HFFc6 (cell line): Measurements from ENCODE around the gene CDK17. TPM values are rescaled to one million over a fixed set of nuclear protein-coding genes. Genes with fewer than 3 reads are reported as not detected.
A peak's percentile ranks its signal among the peaks of the same experiment; 100 is the strongest.

Experiments
- DNase-seq: peaks from one replicate; pipeline ENCODE4 v3.0.0-alpha.2; 2018
- H3K27ac Mint-ChIP-seq: 2 replicates; pipeline ENCODE4 v1.8.0; 2020; ENCODE audit warnings: mild to moderate bottlenecking, mixed read lengths
- H3K27me3 Mint-ChIP-seq: 2 replicates; pipeline ENCODE4 v1.8.0; 2021; ENCODE audit warnings: mild to moderate bottlenecking, moderate library complexity, mixed read lengths; ENCODE audit not compliant: insufficient read depth
- H3K36me3 Mint-ChIP-seq: 2 replicates; pipeline ENCODE4 v1.8.0; 2021; ENCODE audit warnings: low read depth, mixed read lengths
- H3K4me1 Mint-ChIP-seq: 2 replicates; pipeline ENCODE4 v1.8.0; 2020; ENCODE audit warnings: low read depth, mixed read lengths
- H3K4me3 Mint-ChIP-seq: 2 replicates; pipeline ENCODE4 v1.8.0; 2020; ENCODE audit warnings: mild to moderate bottlenecking, moderate library complexity, mixed read lengths
- H3K9me3 Mint-ChIP-seq: 2 replicates; pipeline ENCODE4 v1.8.0; 2020; ENCODE audit warnings: mild to moderate bottlenecking, mixed read lengths
- total RNA-seq, 6 experiments: library from RNA; stranded (reverse); fragmentation: NEBNext Ultra II Directional; extraction: Animal tissue kit (Norgen Biotek cat#: 25700); gene quantifications; 2 replicates in 1 of 6; 3 replicates in 5 of 6; pipeline ENCODE4 v1.2.3, GENCODE V29; 2021
- TF ChIP-seq, protein P1 (sequence below): fragments of 200-600 bp; sonication (generic); IDR thresholded peaks from 2 replicates; pipeline ENCODE4 v1.5.0; 2021; ENCODE audit warnings: antibody characterized with exemption, mild to moderate bottlenecking

CDK17 gene
- total RNA-seq, 6 experiments from 2014 or later: 24.6 to 28.8 (median 26.5) TPM

DNA sequence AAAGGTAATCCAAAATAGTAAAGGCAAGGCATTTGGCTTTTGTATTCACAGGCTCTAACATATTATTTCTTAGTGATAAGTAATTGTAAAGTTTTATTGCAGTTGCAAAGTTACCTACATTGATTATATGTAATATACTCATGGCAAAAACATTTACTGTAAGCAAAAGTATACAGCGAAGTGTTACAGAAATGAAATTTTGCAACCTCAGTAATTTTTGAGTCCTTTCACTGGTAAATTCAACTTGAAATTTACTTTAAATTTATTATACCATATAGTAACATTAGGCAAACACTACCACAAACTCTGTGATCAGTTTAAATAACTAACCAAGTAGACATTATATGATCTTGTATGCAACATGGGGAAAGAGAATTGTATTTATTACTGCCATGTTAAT, 89.0 kb downstream of the CDK17 start:
- Mint-ChIP-seq H3K27me3 (no peaks in the 10 kb centered on the region; the same call in 1 of the 2 replicates), H3K9me3 (no peaks in the 10 kb centered on the region), H3K36me3 (peaks cover 8% of the 10 kb centered on the region), H3K4me1 (peaks cover 31% of the 10 kb centered on the region), H3K27ac (no peak overlapping the region), H3K4me3 (no peak overlapping the region)
- TF ChIP-seq, protein P1, sequence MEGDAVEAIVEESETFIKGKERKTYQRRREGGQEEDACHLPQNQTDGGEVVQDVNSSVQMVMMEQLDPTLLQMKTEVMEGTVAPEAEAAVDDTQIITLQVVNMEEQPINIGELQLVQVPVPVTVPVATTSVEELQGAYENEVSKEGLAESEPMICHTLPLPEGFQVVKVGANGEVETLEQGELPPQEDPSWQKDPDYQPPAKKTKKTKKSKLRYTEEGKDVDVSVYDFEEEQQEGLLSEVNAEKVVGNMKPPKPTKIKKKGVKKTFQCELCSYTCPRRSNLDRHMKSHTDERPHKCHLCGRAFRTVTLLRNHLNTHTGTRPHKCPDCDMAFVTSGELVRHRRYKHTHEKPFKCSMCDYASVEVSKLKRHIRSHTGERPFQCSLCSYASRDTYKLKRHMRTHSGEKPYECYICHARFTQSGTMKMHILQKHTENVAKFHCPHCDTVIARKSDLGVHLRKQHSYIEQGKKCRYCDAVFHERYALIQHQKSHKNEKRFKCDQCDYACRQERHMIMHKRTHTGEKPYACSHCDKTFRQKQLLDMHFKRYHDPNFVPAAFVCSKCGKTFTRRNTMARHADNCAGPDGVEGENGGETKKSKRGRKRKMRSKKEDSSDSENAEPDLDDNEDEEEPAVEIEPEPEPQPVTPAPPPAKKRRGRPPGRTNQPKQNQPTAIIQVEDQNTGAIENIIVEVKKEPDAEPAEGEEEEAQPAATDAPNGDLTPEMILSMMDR: no peak
- DNase-seq: no peak

DNA sequence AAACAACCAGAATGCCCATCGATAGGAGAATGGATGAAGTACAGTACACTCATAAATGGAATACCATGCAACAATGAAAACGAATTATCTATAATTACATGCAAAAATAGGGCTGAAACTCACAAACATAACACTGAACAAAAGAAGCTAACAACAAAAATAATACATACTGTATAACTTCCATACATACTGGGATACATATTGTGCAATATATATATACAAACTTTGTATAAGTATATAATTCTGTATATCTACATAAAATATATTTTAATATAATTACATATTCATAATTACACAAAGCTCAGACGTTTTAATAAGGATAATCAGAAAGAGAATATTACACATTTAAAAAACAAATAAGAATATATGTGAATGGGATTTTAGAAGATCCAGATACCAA, 90.2 kb downstream of the CDK17 start:
- Mint-ChIP-seq H3K4me1 (peaks cover 25% of the 10 kb centered on the region), H3K9me3 (no peaks in the 10 kb centered on the region), H3K36me3 (peaks cover 14% of the 10 kb centered on the region), H3K4me3 (no peak overlapping the region), H3K27ac (no peak overlapping the region; the same call in 1 of the 2 replicates), H3K27me3 (no peaks in the 10 kb centered on the region)
- DNase-seq: no peak
- TF ChIP-seq, protein P1: no peak

DNA sequence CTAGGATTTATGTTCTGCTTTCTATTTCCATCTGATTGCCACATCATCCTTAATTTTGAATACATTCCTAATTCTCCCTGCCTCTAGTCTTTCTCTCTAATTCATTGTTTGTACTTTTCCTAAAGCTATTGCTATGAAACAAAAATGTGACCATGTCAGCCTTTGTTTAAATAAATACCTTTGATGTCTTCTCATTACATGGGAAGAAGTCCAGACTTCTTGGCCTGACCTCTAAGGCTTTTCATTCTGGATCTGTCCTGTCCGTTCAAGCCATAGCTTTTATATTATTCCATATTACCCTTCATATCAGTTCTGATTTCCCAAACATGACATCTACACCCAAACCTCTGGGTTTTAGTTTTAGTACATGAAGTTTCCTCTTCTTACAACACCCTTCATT, 91.4 kb downstream of the CDK17 start:
- H3K4me3 Mint-ChIP-seq: no peak overlapping the region
- H3K4me1 Mint-ChIP-seq: peaks cover 13% of the 10 kb centered on the region
- peak; percentile 25 for DNase-seq
- no peaks in the 10 kb centered on the region for H3K9me3 Mint-ChIP-seq
- TF ChIP-seq, protein P1: no peak
- H3K27me3 Mint-ChIP-seq: no peaks in the 10 kb centered on the region
- peak overlapping the region; percentile 58 for H3K27ac Mint-ChIP-seq
- H3K36me3 Mint-ChIP-seq: peaks cover 14% of the 10 kb centered on the region

DNA sequence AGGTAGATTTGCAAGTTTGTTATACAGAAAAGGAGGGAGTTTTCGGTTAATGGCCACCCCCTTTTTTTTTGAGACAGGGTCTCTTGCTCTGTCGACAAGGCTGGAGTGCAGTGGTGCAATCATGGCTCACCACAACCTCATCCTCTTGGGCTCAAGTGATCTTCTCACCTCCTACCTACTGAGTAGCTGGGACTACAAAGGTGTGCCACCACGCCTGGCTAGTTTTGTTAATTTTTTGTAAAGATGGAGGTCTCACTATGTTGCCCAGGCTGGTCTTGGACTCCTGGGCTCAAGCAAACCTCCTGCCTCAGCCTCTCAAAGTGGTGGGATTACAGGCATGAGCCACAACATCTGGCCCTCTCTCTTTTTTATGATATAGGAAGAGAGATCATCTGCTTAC, 94.6 kb downstream of the CDK17 start:
- Mint-ChIP-seq H3K9me3 (no peaks in the 10 kb centered on the region), H3K4me3 (no peak overlapping the region), H3K27ac (no peak overlapping the region; the same call in 1 of the 2 replicates), H3K27me3 (no peaks in the 10 kb centered on the region), H3K4me1 (peaks cover 23% of the 10 kb centered on the region), H3K36me3 (peaks cover 18% of the 10 kb centered on the region)
- DNase-seq: no peak
- TF ChIP-seq, protein P1: no peak

DNA sequence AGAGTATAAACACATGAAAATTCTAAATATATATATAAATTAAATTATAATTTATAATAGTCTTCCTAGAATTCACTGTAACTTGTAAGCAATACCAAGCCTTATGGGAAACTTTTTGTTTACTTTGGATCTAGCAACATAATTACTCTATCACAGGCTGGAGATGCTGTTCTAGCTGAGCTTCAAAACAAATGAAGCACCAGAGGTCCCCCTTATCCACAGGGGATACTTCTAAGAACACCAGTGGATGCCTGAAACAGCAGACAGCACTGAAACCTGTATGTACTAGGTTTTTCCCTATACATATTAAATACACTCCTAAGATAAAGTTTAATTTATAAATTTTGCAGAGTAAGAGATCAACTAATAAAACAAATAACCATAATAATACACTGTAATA, 96.6 kb downstream of the CDK17 start:
- H3K36me3 Mint-ChIP-seq: peaks cover 22% of the 10 kb centered on the region
- H3K4me3 Mint-ChIP-seq: no peak overlapping the region
- no peaks in the 10 kb centered on the region for H3K9me3 Mint-ChIP-seq
- H3K27me3 Mint-ChIP-seq: no peaks in the 10 kb centered on the region
- H3K4me1 Mint-ChIP-seq: peaks cover 19% of the 10 kb centered on the region
- TF ChIP-seq, protein P1: no peak
- H3K27ac Mint-ChIP-seq: no peak overlapping the region
- DNase-seq: no peak
